HUES48 (cell line): ENCODE results near the gene MINPP1.

Source experiments
- H3K27ac ChIP-seq: one replicate; pipeline ENCODE4 v1.7.0; 2013; ENCODE audit warnings: low read depth, low read length, inconsistent platforms
- H3K27me3 ChIP-seq: 2 replicates; pipeline ENCODE4 v1.6.1; 2013; ENCODE audit warnings: mild to moderate bottlenecking, low read length; ENCODE audit not compliant: control insufficient read depth, insufficient read depth
- H3K36me3 ChIP-seq: 2 replicates; pipeline ENCODE4 v1.6.1; 2013; ENCODE audit warnings: low read length; ENCODE audit not compliant: control insufficient read depth, insufficient read depth
- H3K4me1 ChIP-seq: 2 replicates; pipeline ENCODE4 v1.6.1; 2013; ENCODE audit warnings: mild to moderate bottlenecking, low read length; ENCODE audit not compliant: control insufficient read depth, insufficient read depth
- H3K4me3 ChIP-seq: 2 replicates; pipeline ENCODE4 v1.5.1; 2013; ENCODE audit warnings: mild to moderate bottlenecking, low read depth, low read length
- H3K9ac ChIP-seq: 2 replicates; pipeline ENCODE4 v1.6.1; 2013; ENCODE audit warnings: mild to moderate bottlenecking, low read depth, low read length, moderate library complexity
- H3K9me3 ChIP-seq: 2 replicates; pipeline ENCODE4 v1.6.1; 2013; ENCODE audit warnings: low read length; ENCODE audit not compliant: control insufficient read depth, insufficient read depth

MINPP1 gene

GRCh38 chr10:87523731-87524130 is 19.0 kb downstream of the MINPP1 start:
- Histone ChIP-seq H3K27ac (no peak overlapping the region), H3K9me3 (peaks cover 10% of the 10 kb centered on the region; the same call in 1 of the 2 replicates), H3K27me3 (no peaks in the 10 kb centered on the region), H3K36me3 (peaks cover 64% of the 10 kb centered on the region), H3K4me1 (no peaks in the 10 kb centered on the region), H3K9ac (no peak overlapping the region), H3K4me3 (no peak overlapping the region)

- H3K4me3 ChIP-seq = no peak overlapping the region
- H3K4me1 ChIP-seq = no peaks in the 10 kb centered on the region
- no peak overlapping the region for H3K9ac ChIP-seq
- H3K27me3 ChIP-seq = no peaks in the 10 kb centered on the region
- H3K36me3 ChIP-seq = peaks cover 58% of the 10 kb centered on the region
- no peak overlapping the region for H3K27ac ChIP-seq
- H3K9me3 ChIP-seq = peaks cover 10% of the 10 kb centered on the region; the same call in 1 of the 2 replicates
Observed at GRCh38 chr10:87524296-87524695, 19.6 kb downstream of the MINPP1 start.

GRCh38 chr10:87531908-87532622 is 27.4 kb downstream of the MINPP1 start:
- H3K27ac ChIP-seq = no peak overlapping the region
- no peak overlapping the region for H3K9ac ChIP-seq
- peaks cover 12% of the 10 kb centered on the region for H3K9me3 ChIP-seq

GRCh38 chr10:87532696-87533095 is 28.0 kb downstream of the MINPP1 start:
- H3K27ac ChIP-seq = no peak overlapping the region
- H3K9me3 ChIP-seq = peaks cover 12% of the 10 kb centered on the region
- H3K4me1 ChIP-seq = no peaks in the 10 kb centered on the region; the same call in 1 of the 2 replicates

More at GRCh38 chr10:87531908-87532622, 27.4 kb downstream of the MINPP1 start:
- Histone ChIP-seq H3K4me3 (no peak overlapping the region), H3K4me1 (no peaks in the 10 kb centered on the region), H3K27me3 (no peaks in the 10 kb centered on the region), H3K36me3 (peaks cover 35% of the 10 kb centered on the region)

GRCh38 chr10:87534173-87534858 is 29.6 kb downstream of the MINPP1 start:
- H3K27ac ChIP-seq = no peak overlapping the region
- H3K36me3 ChIP-seq = peaks cover 32% of the 10 kb centered on the region
- peaks cover 6% of the 10 kb centered on the region for H3K4me1 ChIP-seq
- peaks cover 12% of the 10 kb centered on the region for H3K9me3 ChIP-seq
- no peak overlapping the region for H3K9ac ChIP-seq
- no peaks in the 10 kb centered on the region for H3K27me3 ChIP-seq
- H3K4me3 ChIP-seq = no peak overlapping the region

More at GRCh38 chr10:87532696-87533095, 28.0 kb downstream of the MINPP1 start:
- Histone ChIP-seq H3K36me3 (peaks cover 32% of the 10 kb centered on the region), H3K9ac (no peak overlapping the region), H3K27me3 (no peaks in the 10 kb centered on the region), H3K4me3 (no peak overlapping the region)

GRCh38 chr10:87538092-87539015 is 33.7 kb downstream of the MINPP1 start:
- no peak overlapping the region for H3K9ac ChIP-seq
- H3K27me3 ChIP-seq = no peaks in the 10 kb centered on the region

GRCh38 chr10:87541114-87541513 is 36.4 kb downstream of the MINPP1 start:
- Histone ChIP-seq H3K4me3 (no peak overlapping the region), H3K9me3 (peaks cover 8% of the 10 kb centered on the region), H3K27me3 (no peaks in the 10 kb centered on the region), H3K36me3 (peaks cover 43% of the 10 kb centered on the region), H3K4me1 (peaks cover 6% of the 10 kb centered on the region), H3K27ac (no peak overlapping the region), H3K9ac (no peak overlapping the region)

More at GRCh38 chr10:87538092-87539015, 33.7 kb downstream of the MINPP1 start:
- H3K9me3 ChIP-seq = peaks cover 8% of the 10 kb centered on the region
- peaks cover 44% of the 10 kb centered on the region for H3K36me3 ChIP-seq
- H3K4me3 ChIP-seq = no peak overlapping the region
- H3K27ac ChIP-seq = no peak overlapping the region
- peaks cover 6% of the 10 kb centered on the region for H3K4me1 ChIP-seq

GRCh38 chr10:87544721-87545120 is 40.0 kb downstream of the MINPP1 start:
- H3K4me1 ChIP-seq = peaks cover 22% of the 10 kb centered on the region
- no peaks in the 10 kb centered on the region for H3K27me3 ChIP-seq
- H3K9ac ChIP-seq = no peak overlapping the region
- peaks cover 8% of the 10 kb centered on the region for H3K9me3 ChIP-seq
- no peak overlapping the region for H3K27ac ChIP-seq
- H3K36me3 ChIP-seq = peaks cover 52% of the 10 kb centered on the region
- no peak overlapping the region for H3K4me3 ChIP-seq

GRCh38 chr10:87545783-87546182 is 41.1 kb downstream of the MINPP1 start:
- Histone ChIP-seq H3K4me3 (no peak overlapping the region), H3K9ac (no peak overlapping the region), H3K4me1 (peaks cover 29% of the 10 kb centered on the region), H3K27me3 (no peaks in the 10 kb centered on the region), H3K36me3 (peaks cover 42% of the 10 kb centered on the region), H3K9me3 (peaks cover 8% of the 10 kb centered on the region), H3K27ac (no peak overlapping the region)

GRCh38 chr10:87546210-87546609 is 41.5 kb downstream of the MINPP1 start:
- peaks cover 38% of the 10 kb centered on the region for H3K36me3 ChIP-seq
- H3K27ac ChIP-seq = no peak overlapping the region
- peaks cover 8% of the 10 kb centered on the region for H3K9me3 ChIP-seq
- H3K4me3 ChIP-seq = no peak overlapping the region
- H3K4me1 ChIP-seq = peaks cover 32% of the 10 kb centered on the region
- H3K27me3 ChIP-seq = no peaks in the 10 kb centered on the region
- no peak overlapping the region for H3K9ac ChIP-seq
